HepG2 (cell line): ENCODE results near the gene CCL22. TPM values are rescaled to one million over a fixed set of nuclear protein-coding genes. Genes with fewer than 3 reads are reported as not detected.
A peak's percentile ranks its signal among the peaks of the same experiment; 100 is the strongest.

Source experiments
- ATF7-NPFF ChIP-seq: sonication (generic); formaldehyde crosslinking; IDR thresholded peaks from 2 replicates; pipeline ENCODE4 v1.8.1; 2023; ENCODE audit warnings: mild to moderate bottlenecking, low read depth, missing genetic modification reagents, moderate library complexity
- BCL3 ChIP-seq: sonication (generic); formaldehyde crosslinking; IDR thresholded peaks from 2 replicates; pipeline ENCODE4 v1.5.1; 2020; ENCODE audit warnings: mild to moderate bottlenecking, missing genetic modification reagents, moderate library complexity
- BRCA1 ChIP-seq: sonication (generic); formaldehyde crosslinking; IDR thresholded peaks from 2 replicates; pipeline ENCODE4 v1.4.0; 2020; ENCODE audit warnings: missing genetic modification reagents
- CENPT ChIP-seq: sonication (generic); formaldehyde crosslinking; IDR thresholded peaks from 2 replicates; pipeline ENCODE4 v1.8.0; 2022; ENCODE audit warnings: low read depth, mild to moderate bottlenecking, moderate library complexity, missing genetic modification reagents
- DR1 ChIP-seq: sonication (generic); formaldehyde crosslinking; IDR thresholded peaks from 2 replicates; pipeline ENCODE4 v1.8.0; 2021; ENCODE audit warnings: mild to moderate bottlenecking, missing genetic modification reagents, inconsistent platforms
- GFI1 ChIP-seq: sonication (generic); formaldehyde crosslinking; IDR thresholded peaks from 2 replicates; pipeline ENCODE4 v1.5.0; 2020; ENCODE audit warnings: missing genetic modification reagents, mild to moderate bottlenecking, borderline replicate concordance
- MAFF ChIP-seq: IDR thresholded peaks from 2 replicates; pipeline ENCODE4 v1.6.1; 2011; ENCODE audit warnings: low read depth, low read length, improper control_type of control experiment
- NAIF1 ChIP-seq: sonication (generic); formaldehyde crosslinking; IDR thresholded peaks from 2 replicates; pipeline ENCODE4 v1.5.0; 2020; ENCODE audit warnings: mild to moderate bottlenecking, missing genetic modification reagents, borderline replicate concordance
- RARG ChIP-seq: sonication (generic); formaldehyde crosslinking; IDR thresholded peaks from 2 replicates; pipeline ENCODE4 v1.4.0; 2020; ENCODE audit warnings: low read depth, mild to moderate bottlenecking, missing genetic modification reagents
- RBM39 ChIP-seq: fragments of 200-400 bp; formaldehyde crosslinking; IDR thresholded peaks from one replicate; pipeline ENCODE4 v1.6.1; 2018; ENCODE audit warnings: antibody characterized with exemption, mild to moderate bottlenecking, low read depth, low read length; ENCODE audit not compliant: poor library complexity, severe bottlenecking
- RFXANK ChIP-seq: IDR thresholded peaks from 2 replicates; pipeline ENCODE4 v1.6.1; 2016
- SCMH1 ChIP-seq: sonication (generic); formaldehyde crosslinking; IDR thresholded peaks from 2 replicates; pipeline ENCODE4 v1.9.0; 2021; ENCODE audit warnings: missing genetic modification reagents, mild to moderate bottlenecking, borderline replicate concordance
- SNRNP70 ChIP-seq: fragments of 200-400 bp; formaldehyde crosslinking; IDR thresholded peaks from 2 replicates; pipeline ENCODE4 v1.6.1; 2017; ENCODE audit warnings: mild to moderate bottlenecking, low read depth, low read length, moderate library complexity
- SRY ChIP-seq: sonication (generic); formaldehyde crosslinking; IDR thresholded peaks from 2 replicates; pipeline ENCODE4 v1.8.0; 2022; ENCODE audit warnings: mild to moderate bottlenecking, missing genetic modification reagents
- TBP ChIP-seq: sonication (generic); formaldehyde crosslinking; IDR thresholded peaks from 2 replicates; pipeline ENCODE4 v1.5.0; 2020; ENCODE audit warnings: missing genetic modification reagents
- ZBTB37 ChIP-seq: sonication (generic); formaldehyde crosslinking; IDR thresholded peaks from 2 replicates; pipeline ENCODE4 v1.4.0; 2020; ENCODE audit warnings: mild to moderate bottlenecking, missing genetic modification reagents
- ZMAT3 ChIP-seq: sonication (generic); formaldehyde crosslinking; conservative IDR thresholded peaks from 2 replicates; pipeline ENCODE4 v1.7.0; 2021; ENCODE audit warnings: missing genetic modification reagents
- ZNF256 ChIP-seq: sonication (generic); formaldehyde crosslinking; conservative IDR thresholded peaks from 2 replicates; pipeline ENCODE4 v1.4.0; 2020; ENCODE audit warnings: missing genetic modification reagents
- ZNF513 ChIP-seq: sonication (generic); formaldehyde crosslinking; conservative IDR thresholded peaks from 2 replicates; pipeline ENCODE4 v1.5.0; 2020; ENCODE audit warnings: missing genetic modification reagents
- ZNF556 ChIP-seq: sonication (generic); formaldehyde crosslinking; IDR thresholded peaks from 2 replicates; pipeline ENCODE4 v1.4.0; 2020; ENCODE audit warnings: mild to moderate bottlenecking, missing genetic modification reagents, borderline replicate concordance
- ZNF580 ChIP-seq: IDR thresholded peaks from 2 replicates; pipeline ENCODE4 v1.6.1; 2016; ENCODE audit warnings: low read depth, borderline replicate concordance
- ZNF605 ChIP-seq: sonication (generic); formaldehyde crosslinking; IDR thresholded peaks from 2 replicates; pipeline ENCODE4 v1.8.0; 2022; ENCODE audit warnings: mild to moderate bottlenecking, missing genetic modification reagents
- ZNF619 ChIP-seq: sonication (generic); formaldehyde crosslinking; IDR thresholded peaks from 2 replicates; pipeline ENCODE4 v1.4.0; 2020; ENCODE audit warnings: mild to moderate bottlenecking, missing genetic modification reagents
- ZNF703 ChIP-seq: sonication (generic); formaldehyde crosslinking; IDR thresholded peaks from 2 replicates; pipeline ENCODE4 v1.5.1; 2020; ENCODE audit warnings: missing genetic modification reagents, mild to moderate bottlenecking, moderate library complexity, borderline replicate concordance
- ZNF746 ChIP-seq: sonication (generic); formaldehyde crosslinking; IDR thresholded peaks from 2 replicates; pipeline ENCODE4 v1.8.0; 2022; ENCODE audit warnings: mild to moderate bottlenecking, missing genetic modification reagents
- ZNF768 ChIP-seq: sonication (generic); formaldehyde crosslinking; IDR thresholded peaks from 2 replicates; pipeline ENCODE4 v1.4.0; 2020; ENCODE audit warnings: missing genetic modification reagents
- ZSCAN25 ChIP-seq: sonication (generic); formaldehyde crosslinking; IDR thresholded peaks from 2 replicates; pipeline ENCODE4 v1.8.0; 2022; ENCODE audit warnings: mild to moderate bottlenecking, missing genetic modification reagents
- polyA plus RNA-seq, 8 experiments: library from polyadenylated mRNA; depleted of rRNA in 3 of 8; stranded (reverse) in 7 of 8; unstranded in 1 of 8; fragments of >200 nt; fragmentation: Illumina TruSeq in 4 of 8; extraction: Trizol in 4 of 8; gene quantifications; 2 replicates each; pipeline versions ENCODE4 v1.2.1 to v1.2.3, GENCODE V29; 2011 to 2016; ENCODE audit warnings: low read depth in 4 of 8, missing spikeins in 1 of 8, mixed read lengths in 1 of 8; ENCODE audit not compliant: insufficient read depth in 1 of 8
- total RNA-seq, 5 experiments: library from RNA; depleted of rRNA; stranded (reverse); fragments of >200 nt; fragmentation: Illumina TruSeq; extraction: Trizol; gene quantifications; 2 replicates each; pipeline ENCODE4 v1.2.3, GENCODE V29; 2016; ENCODE audit warnings: low read depth in 1 of 5

The CCL22 gene
- total and polyA plus RNA-seq, 2 of the 13 experiments (the other 11 are each of a cell fraction or from before 2014, with no cell fraction given): not detected

GRCh38 chr16:57384248-57385070, 25.9 kb downstream of the CCL22 start (continued):
- TF ChIP-seq ZNF513 (CRISPR knock-in tag) (no peak), CENPT (no peak), GFI1 (CRISPR knock-in tag) (0 out of 2 replicates have a peak, but pooled peaks have one; percentile 30), SNRNP70 (no peak), ZNF605 (CRISPR knock-in tag) (no peak; the same call in 1 of the 2 replicates), SCMH1 (CRISPR knock-in tag) (no peak), NAIF1 (no peak), ZSCAN25 (no peak), ZNF580 (CRISPR knock-in tag) (no peak), BRCA1 (CRISPR knock-in tag) (no peak), RFXANK (peak; percentile 3; the same call in 1 of the 2 replicates), RBM39 (no peak), ZNF746 (CRISPR knock-in tag) (no peak), ZMAT3 (CRISPR knock-in tag) (0 out of 2 replicates have a peak, but pooled peaks have one; percentile 58), TBP (CRISPR knock-in tag) (no peak), RARG (no peak), BCL3 (CRISPR knock-in tag) (0 out of 2 replicates have a peak, but pooled peaks have one; percentile 28), ZNF768 (CRISPR knock-in tag) (peak; percentile 84), ZNF703 (no peak), ZNF256 (CRISPR knock-in tag) (no peak), MAFF (no peak), ZNF556 (CRISPR knock-in tag) (no peak), ZBTB37 (0 out of 2 replicates have a peak, but pooled peaks have one; percentile 37), ZNF619 (peak; percentile 64; the same call in 1 of the 2 replicates), SRY (0 out of 2 replicates have a peak, but pooled peaks have one; percentile 38), DR1 (no peak; the same call in 1 of the 2 replicates), ATF7-NPFF (no peak)
